Neutrophil (primary cell): ENCODE results near the gene MUS81.

ENCODE experiments used
- H3K27ac ChIP-seq: fragments of 200-600 bp; sonication (generic); 2 replicates; pipeline ENCODE4 v1.5.1; 2016; ENCODE audit warnings: mild to moderate bottlenecking, moderate library complexity
- H3K27me3 ChIP-seq: fragments of 200-600 bp; sonication (generic); 2 replicates; pipeline ENCODE4 v1.6.0; 2016; ENCODE audit warnings: mild to moderate bottlenecking
- H3K36me3 ChIP-seq: fragments of 200-600 bp; sonication (generic); 2 replicates; pipeline ENCODE4 v1.5.1; 2017
- H3K4me1 ChIP-seq, 2 experiments: fragments of 200-600 bp in 1 of 2; sonication (generic) in 1 of 2; 1 replicate in 1 of 2; 2 replicates in 1 of 2; pipeline versions ENCODE4 v1.5.1 to v1.6.1; 2013 to 2016; ENCODE audit warnings: low read depth in 1 of 2, low read length in 1 of 2, mild to moderate bottlenecking in 1 of 2, moderate library complexity in 1 of 2; ENCODE audit not compliant: control insufficient read depth in 1 of 2, insufficient read depth in 1 of 2
- H3K4me3 ChIP-seq, 2 experiments: fragments of 200-600 bp in 1 of 2; sonication (generic) in 1 of 2; 1 replicate in 1 of 2; 2 replicates in 1 of 2; pipeline ENCODE4 v1.5.1; 2013 to 2016; ENCODE audit warnings: low read depth in 1 of 2, low read length in 1 of 2, mild to moderate bottlenecking in 1 of 2, moderate library complexity in 1 of 2
- H3K9me3 ChIP-seq: fragments of 200-600 bp; sonication (generic); 2 replicates; pipeline ENCODE4 v1.5.1; 2016
- CTCF ChIP-seq: fragments of 200-600 bp; sonication (generic); IDR thresholded peaks from 2 replicates; pipeline ENCODE4 v1.5.1; 2016; ENCODE audit warnings: antibody characterized with exemption

Gene MUS81

GRCh38 chr11:65907878-65908277 is 47.6 kb downstream of the MUS81 start:
- Histone ChIP-seq H3K4me3 (no peak overlapping the region), H3K27me3 (no peaks in the 10 kb centered on the region), H3K9me3 (no peaks in the 10 kb centered on the region), H3K27ac (no peak overlapping the region), H3K4me1 (no peaks in the 10 kb centered on the region), H3K36me3 (no peaks in the 10 kb centered on the region)
- TF ChIP-seq CTCF = no peak

GRCh38 chr11:65911682-65912568 is 51.7 kb downstream of the MUS81 start:
- Histone ChIP-seq H3K4me3 (no peak overlapping the region), H3K4me1 (peaks cover 19 to 22% of the 10 kb centered on the region in 2 experiments), H3K27me3 (no peaks in the 10 kb centered on the region), H3K36me3 (peaks cover 2% of the 10 kb centered on the region), H3K9me3 (no peaks in the 10 kb centered on the region), H3K27ac (no peak overlapping the region)
- no peak for TF ChIP-seq CTCF

GRCh38 chr11:65912845-65913244 is 52.6 kb downstream of the MUS81 start:
- Histone ChIP-seq H3K4me3 (no peak overlapping the region), H3K36me3 (peaks cover 12% of the 10 kb centered on the region), H3K27ac (no peak overlapping the region), H3K27me3 (no peaks in the 10 kb centered on the region), H3K9me3 (no peaks in the 10 kb centered on the region), H3K4me1 (peaks cover 28 to 32% of the 10 kb centered on the region in 2 experiments)
- no peak for TF ChIP-seq CTCF

- peaks cover 40 to 48% of the 10 kb centered on the region in 2 experiments for H3K4me1 ChIP-seq
- peak overlapping the region; percentile 61 for H3K27ac ChIP-seq
- peak overlapping the region in 1 of 2 experiments; percentile 10 for H3K4me3 ChIP-seq
These were observed 55.0 kb downstream of the MUS81 start for GRCh38 chr11:65915101-65915820.

GRCh38 chr11:65915821-65916251 is 55.6 kb downstream of the MUS81 start:
- Histone ChIP-seq H3K27ac (peak overlapping the region; percentile 61), H3K27me3 (no peaks in the 10 kb centered on the region), H3K4me3 (peak overlapping the region in 1 of 2 experiments; percentile 10), H3K4me1 (peaks cover 46 to 54% of the 10 kb centered on the region in 2 experiments), H3K9me3 (no peaks in the 10 kb centered on the region), H3K36me3 (peaks cover 12% of the 10 kb centered on the region)
- TF ChIP-seq CTCF = no peak

More at GRCh38 chr11:65915101-65915820, 55.0 kb downstream of the MUS81 start:
- TF ChIP-seq CTCF = no peak
- Histone ChIP-seq H3K36me3 (peaks cover 12% of the 10 kb centered on the region), H3K27me3 (no peaks in the 10 kb centered on the region), H3K9me3 (no peaks in the 10 kb centered on the region)
